H1 (cell line): ENCODE data around the gene OSBPL2. TPM values are rescaled to one million over a fixed set of nuclear protein-coding genes. Genes with fewer than 3 reads are reported as not detected.

ENCODE experiments used
- HDAC2 ChIP-seq, 2 experiments: fragments of 300-600 bp in 1 of 2; sonication (generic) in 1 of 2; IDR thresholded peaks; 2 replicates each; pipeline ENCODE4 v1.6.1; 2011 to 2012; ENCODE audit warnings: low read depth in 2 of 2, low read length in 2 of 2, mild to moderate bottlenecking in 2 of 2, moderate library complexity in 2 of 2, borderline replicate concordance in 1 of 2, inconsistent platforms in 1 of 2
- KDM5A ChIP-seq: fragments of 200-600 bp; IDR thresholded peaks from 2 replicates; pipeline ENCODE4 v1.7.1; 2012; ENCODE audit warnings: mild to moderate bottlenecking, low read length, inconsistent platforms, mixed read lengths
- RBBP5 ChIP-seq: IDR thresholded peaks from 2 replicates; pipeline ENCODE4 v1.7.1; 2012; ENCODE audit warnings: low read depth, mild to moderate bottlenecking, inconsistent platforms, low read length, moderate library complexity, borderline replicate concordance
- SRF ChIP-seq: IDR thresholded peaks from 2 replicates; pipeline ENCODE4 v1.6.1; 2011; ENCODE audit warnings: mild to moderate bottlenecking, low read depth, low read length, moderate library complexity
- TEAD4 ChIP-seq: IDR thresholded peaks from 2 replicates; pipeline ENCODE4 v1.6.1; 2012; ENCODE audit warnings: low read depth, low read length, inconsistent platforms, mixed read lengths
- polyA plus RNA-seq, 7 experiments: library from polyadenylated mRNA; depleted of rRNA in 3 of 7; stranded (reverse) in 5 of 7; unstranded in 2 of 7; fragments of >200 nt in 5 of 7; fragments of 200-250 nt in 2 of 7; gene quantifications; 1 replicate in 5 of 7; 2 replicates in 1 of 7; 4 replicates in 1 of 7; pipeline versions ENCODE4 v1.2.1 to v1.2.3, GENCODE V29; 2011 to 2013; ENCODE audit warnings: missing spikeins in 2 of 7, mixed read lengths in 2 of 7
- total RNA-seq: library from RNA; stranded (reverse); fragmentation: NEBNext Ultra II Directional; extraction: Animal tissue kit (Norgen Biotek cat#: 25700); gene quantifications from 2 replicates; pipeline ENCODE4 v1.2.1, GENCODE V29; 2021
- TF ChIP-seq, protein P1 (sequence below): IDR thresholded peaks from 2 replicates; pipeline ENCODE4 v1.6.1; 2011; ENCODE audit warnings: low read depth, mild to moderate bottlenecking, low read length; ENCODE audit not compliant: insufficient read depth

OSBPL2 gene
- total and polyA plus RNA-seq, 2 of the 8 experiments (the other 6 are each of a cell fraction or from before 2014, with no cell fraction given): 11.7 to 42.4 TPM

DNA sequence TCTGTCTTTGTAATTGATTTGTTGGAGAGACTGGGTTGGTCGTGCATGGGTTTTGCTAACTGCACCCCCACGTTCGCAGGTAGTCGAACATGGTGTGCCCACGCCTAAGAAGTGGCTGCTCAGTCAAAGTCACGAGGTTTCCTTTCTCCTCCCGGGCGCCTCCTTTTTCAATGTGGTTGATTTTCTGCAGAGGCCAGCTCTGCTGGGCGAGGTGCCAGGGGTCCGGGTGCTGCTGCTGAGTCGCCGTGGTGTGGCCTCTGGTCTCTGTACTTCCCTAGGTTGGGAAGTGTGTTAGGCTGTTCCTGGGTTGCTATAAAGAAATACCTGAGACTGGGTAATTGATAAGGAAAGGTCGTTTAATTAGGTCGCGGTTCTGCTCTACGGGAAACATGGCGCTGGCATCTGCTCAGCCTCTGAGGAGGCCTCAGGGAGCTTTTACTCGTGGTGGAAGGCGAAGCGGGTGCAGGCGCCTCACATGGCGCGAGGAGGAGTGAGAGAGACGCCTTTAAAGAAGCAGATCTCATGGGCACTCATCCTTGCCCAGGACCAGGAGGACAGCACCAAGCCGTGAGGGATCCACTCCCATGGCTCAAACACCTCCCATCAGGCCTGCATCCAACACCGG lies 14.1 kb downstream of the OSBPL2 start (continued):
- TF ChIP-seq SRF: no peak
- no peak for TF ChIP-seq HDAC2 (IDR thresholded peaks at IDR 0.05; ENCODE audit: borderline replicate concordance in 1 of 2, low read depth in 2 of 2, low read length in 2 of 2)
- TF ChIP-seq, protein P1, sequence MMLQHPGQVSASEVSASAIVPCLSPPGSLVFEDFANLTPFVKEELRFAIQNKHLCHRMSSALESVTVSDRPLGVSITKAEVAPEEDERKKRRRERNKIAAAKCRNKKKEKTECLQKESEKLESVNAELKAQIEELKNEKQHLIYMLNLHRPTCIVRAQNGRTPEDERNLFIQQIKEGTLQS: no peak
- TF ChIP-seq TEAD4: no peak
- TF ChIP-seq KDM5A: no peak
- TF ChIP-seq RBBP5: no peak
